ENCODE results near the gene CTAGE15.
"Not testable (repeated sequence)": the region's sequence is repeated elsewhere in the genome, so short reads cannot be mapped to it uniquely, and the experiment has no call there.

DNA sequence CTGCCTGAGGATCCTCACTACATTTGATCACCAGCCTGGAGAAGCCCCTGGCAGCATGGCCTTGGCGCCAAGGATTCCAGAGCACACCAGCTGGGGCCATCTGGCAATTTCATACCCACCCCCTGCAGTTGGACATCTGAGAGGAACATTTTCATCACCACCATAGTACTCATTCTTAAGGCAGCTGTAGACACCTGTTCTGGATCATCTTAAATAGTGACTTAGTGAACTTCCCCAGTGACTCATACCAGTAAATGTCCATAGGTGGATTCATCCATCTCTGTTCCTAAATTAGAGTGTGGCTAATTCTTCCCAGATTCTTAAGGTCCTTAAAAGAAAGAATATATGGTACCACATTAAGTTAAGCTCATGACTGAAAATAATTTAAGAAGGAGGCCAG, 45.6 kb downstream of the CTAGE15 start:
- TF ChIP-seq U2AF2 (optimal IDR thresholded peaks at IDR 0.05; ENCODE audit: low read depth, low read length); ZNF23 (CRISPR knock-in tag; IDR thresholded peaks at IDR 0.05); BACH1 (tag; IDR thresholded peaks at IDR 0.05); ATF7 (IDR thresholded peaks at IDR 0.05); RNF2 (IDR thresholded peaks at IDR 0.05): not testable (repeated sequence)
- TF ChIP-seq, protein P1, sequence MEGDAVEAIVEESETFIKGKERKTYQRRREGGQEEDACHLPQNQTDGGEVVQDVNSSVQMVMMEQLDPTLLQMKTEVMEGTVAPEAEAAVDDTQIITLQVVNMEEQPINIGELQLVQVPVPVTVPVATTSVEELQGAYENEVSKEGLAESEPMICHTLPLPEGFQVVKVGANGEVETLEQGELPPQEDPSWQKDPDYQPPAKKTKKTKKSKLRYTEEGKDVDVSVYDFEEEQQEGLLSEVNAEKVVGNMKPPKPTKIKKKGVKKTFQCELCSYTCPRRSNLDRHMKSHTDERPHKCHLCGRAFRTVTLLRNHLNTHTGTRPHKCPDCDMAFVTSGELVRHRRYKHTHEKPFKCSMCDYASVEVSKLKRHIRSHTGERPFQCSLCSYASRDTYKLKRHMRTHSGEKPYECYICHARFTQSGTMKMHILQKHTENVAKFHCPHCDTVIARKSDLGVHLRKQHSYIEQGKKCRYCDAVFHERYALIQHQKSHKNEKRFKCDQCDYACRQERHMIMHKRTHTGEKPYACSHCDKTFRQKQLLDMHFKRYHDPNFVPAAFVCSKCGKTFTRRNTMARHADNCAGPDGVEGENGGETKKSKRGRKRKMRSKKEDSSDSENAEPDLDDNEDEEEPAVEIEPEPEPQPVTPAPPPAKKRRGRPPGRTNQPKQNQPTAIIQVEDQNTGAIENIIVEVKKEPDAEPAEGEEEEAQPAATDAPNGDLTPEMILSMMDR (IDR thresholded peaks at IDR 0.05 in 2 of 3, conservative IDR thresholded peaks at IDR 0.05 in 1 of 3; ENCODE audit: insufficient read depth in 2 of 3, low read depth in 1 of 3, low read length in 3 of 3), result not testable (repeated sequence)
